COLO829 (cell line): Measurements from ENCODE around the gene MAST1.
A peak's percentile ranks its signal among the peaks of the same experiment; 100 is the strongest.
"Not testable (repeated sequence)": the region's sequence is repeated elsewhere in the genome, so short reads cannot be mapped to it uniquely, and the experiment has no call there.

ENCODE experiments used
- DNase-seq: peaks from one replicate; pipeline ENCODE4 v3.0.0; 2012; ENCODE audit warnings: low spot score

The MAST1 gene

DNA sequence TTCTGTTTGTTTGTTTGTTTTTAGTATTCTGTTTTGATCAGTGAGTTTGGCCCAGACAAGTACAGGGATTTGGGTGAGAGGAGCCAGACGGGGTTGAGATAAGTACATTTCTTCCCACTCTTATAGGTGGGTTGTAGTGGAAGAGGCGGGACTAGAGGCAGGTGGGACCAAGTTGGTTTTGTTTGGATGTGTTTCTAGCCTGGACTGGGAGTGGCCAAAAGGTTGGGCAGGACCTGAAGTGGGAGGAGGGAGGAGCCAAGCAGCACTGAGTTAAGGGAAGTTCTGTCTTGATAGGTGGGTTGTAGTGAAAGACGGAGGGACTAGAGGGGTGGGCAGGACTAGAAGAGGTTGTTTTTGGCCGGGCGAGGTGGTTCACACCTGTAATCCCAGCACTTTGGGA lies 33.9 kb downstream of the MAST1 start:
- no peak for DNase-seq

GRCh38 chr19:12872941-12873890 lies 34.9 kb downstream of the MAST1 start:
- peak; percentile 84 for DNase-seq

GRCh38 chr19:12873891-12874745 lies 35.8 kb downstream of the MAST1 start:
- DNase-seq: no peak

DNA sequence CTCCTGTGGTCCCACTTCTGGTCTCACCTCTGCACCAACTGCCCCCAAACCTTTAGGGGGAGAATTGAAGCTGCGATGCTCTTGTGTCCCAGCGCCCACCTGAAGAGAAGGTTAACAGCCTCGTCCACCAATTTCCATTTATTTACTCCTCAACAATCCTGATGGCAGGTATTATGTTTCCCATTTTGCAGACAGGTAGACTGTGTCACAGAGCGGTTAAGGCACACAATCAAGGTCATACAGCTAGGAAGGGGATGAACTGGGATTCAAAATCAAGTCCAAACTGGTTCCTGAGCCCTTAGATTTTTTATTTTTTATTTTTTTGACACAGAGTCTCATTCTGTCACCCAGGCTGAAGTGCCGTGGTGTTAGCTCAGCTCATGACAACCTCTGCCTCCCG lies 36.8 kb downstream of the MAST1 start:
- DNase-seq: no peak

GRCh38 chr19:12880551-12881171 lies 42.3 kb downstream of the MAST1 start:
- DNase-seq: no peak

DNA sequence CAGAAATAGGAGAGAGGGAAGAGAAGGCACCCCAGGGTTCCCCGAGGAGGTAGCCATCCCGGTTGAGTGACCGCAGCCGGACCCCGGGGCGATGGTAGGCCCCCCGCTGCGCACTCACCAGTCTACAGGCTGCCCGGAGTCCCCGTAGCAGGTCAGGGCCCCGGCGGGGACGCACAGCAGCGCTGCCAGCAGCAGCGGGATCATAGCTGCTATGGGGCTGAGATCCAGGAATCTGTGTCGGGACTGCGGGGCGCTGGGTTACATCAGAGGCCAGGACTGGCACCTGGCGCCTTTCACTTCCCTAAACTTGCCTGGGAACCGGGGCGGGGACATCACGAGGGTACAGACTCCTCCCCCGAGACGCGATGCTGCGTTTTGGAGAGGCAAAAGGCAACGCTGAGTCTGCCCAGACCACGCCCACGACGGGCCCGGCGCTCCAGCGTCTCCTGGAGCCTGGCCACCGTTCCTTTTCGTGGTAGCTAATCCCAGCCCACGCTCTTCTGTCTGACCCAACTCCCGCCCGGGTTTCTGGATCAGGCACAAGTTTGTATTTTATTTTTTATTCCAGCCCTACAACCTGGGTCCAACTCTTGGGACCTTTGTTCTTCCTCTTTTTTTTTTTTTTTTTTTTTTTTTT lies 43.0 kb downstream of the MAST1 start, which contains the start of gene DNASE2:
Gene DNASE2 (minus strand): TSS at position 278 of the 637 bp plus-strand sequence. CDS start 74 bp downstream, at position 204.
- peak; percentile 94 for DNase-seq

DNA sequence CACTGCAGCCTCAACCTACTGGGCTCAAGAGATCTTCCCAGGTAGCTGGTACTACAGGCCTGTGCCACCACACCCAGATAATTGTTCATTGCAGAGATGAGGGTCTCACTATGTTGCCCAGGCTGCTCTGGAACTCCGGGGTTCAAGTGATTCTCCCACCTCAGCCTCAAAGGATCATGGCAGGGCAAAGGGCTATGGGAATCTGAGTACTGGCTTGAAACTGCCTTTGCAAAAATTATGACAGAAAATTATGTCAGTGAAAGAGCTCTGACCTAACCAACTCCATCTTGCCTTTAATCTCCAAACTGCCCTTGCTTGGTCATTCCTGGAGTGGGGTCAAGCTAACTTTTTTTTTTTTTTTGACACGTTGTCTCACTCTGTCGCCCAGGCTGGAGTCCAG lies 44.3 kb downstream of the MAST1 start:
- DNase-seq: no peak

DNA sequence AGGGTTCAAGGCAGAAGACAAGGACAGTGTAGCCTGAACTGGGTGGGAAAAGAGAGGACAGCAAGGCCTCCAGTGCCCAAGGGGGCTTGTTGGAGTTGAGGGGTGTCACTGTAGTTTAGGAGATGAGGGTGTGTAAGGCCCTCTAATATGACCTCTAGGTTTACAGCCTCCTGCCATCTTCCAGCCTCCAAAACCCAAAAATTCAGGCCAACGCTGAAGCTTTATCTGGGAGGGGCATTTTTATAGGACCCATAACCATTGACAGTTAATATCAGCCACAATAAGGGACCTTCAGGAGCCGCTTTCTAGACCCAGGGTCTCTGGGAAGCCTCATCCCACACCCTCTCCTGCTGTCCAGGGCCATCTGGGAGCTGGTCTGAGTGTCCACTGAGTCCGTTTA lies 45.9 kb downstream of the MAST1 start:
- DNase-seq: no peak

- DNase-seq: no peak
Measured at GRCh38 chr19:12884627-12884925, 46.3 kb downstream of the MAST1 start.

GRCh38 chr19:12884926-12885748 lies 46.8 kb downstream of the MAST1 start:
- no peak for DNase-seq

- no peak for DNase-seq
Measured at GRCh38 chr19:12885749-12886650, 47.7 kb downstream of the MAST1 start.

DNA sequence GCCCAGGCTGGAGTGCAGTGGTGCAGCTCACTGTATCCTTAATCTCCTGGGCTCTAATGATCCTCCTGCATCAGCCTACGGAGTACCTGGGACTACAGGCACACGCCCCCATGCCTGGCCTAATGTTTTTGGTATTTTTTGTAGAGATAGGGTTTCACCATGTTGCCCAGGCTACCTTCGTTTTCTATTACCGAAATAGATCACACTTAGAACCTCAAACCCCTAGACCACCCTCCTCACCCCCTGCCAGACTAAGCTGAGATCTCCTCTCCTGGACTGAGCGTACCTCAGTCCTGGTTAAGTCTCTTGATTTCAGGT lies 48.3 kb downstream of the MAST1 start:
- no peak for DNase-seq

DNA sequence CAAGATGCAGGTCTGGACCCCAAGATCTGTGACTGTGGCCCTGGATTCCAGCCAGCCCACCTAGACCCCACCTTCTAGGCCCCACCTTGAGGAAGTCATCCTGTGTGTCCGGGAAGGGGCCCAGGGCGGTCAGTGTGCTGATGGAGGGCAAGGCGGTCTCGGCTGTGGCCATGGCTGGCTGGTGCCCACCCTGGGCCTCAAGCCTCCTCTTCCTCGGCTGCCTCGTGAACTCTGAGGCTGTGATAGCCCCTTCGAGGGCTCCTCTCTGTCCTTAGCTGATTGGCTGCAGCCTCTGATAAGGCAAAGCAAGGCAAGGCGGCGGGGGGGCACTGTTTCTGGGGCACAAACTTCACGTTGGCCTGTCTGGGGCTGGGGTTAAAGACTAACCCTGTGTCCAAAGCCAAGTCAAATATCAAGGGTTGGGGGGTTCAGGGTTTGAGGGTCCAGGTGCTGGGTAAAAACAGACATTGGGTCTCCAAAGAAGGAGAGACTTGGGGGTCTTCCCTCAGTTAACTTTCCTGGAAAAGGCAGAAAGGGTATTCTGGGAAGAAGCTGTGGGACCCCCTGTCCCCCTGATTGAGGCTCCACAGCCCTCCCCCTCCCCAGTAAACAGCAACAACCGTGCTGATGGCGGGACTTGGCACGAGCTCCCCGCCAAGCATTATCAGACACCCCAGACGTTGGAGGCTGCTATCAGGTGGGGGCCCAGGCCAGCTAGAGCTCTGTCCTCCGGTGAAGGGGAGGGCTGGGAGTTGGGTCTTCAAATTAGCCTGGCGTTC lies 48.8 kb downstream of the MAST1 start, which contains the start of gene KLF1:
Gene KLF1 (minus strand): TSS at position 233 of the 779 bp plus-strand sequence. CDS start 61 bp downstream, at position 172.
- no peak for DNase-seq

GRCh38 chr19:12888006-12888603 lies 49.8 kb downstream of the MAST1 start:
- no peak for DNase-seq

DNA sequence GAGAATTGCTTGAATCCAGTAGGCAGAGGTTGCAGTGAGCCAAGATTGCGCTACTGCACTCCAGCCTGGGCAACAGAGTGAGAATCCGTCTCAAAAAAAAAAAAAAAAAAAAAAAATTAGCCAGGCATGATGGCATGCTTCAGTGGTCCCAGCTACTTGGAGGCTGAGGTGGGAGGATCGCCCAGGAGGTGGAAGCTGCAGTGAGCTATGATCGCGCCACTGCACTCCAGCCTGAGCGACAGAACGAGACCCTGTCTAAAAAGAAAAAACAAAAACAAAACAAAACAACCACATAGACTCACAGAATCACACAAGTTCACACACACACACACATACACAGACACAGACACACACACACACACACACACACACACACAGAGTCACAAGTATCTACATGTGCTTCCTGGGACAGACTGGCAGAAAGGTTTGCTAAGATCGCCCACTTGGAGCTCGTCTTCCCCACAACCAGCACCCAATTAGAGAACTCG lies 52.0 kb downstream of the MAST1 start:
- not testable (repeated sequence) for DNase-seq

GRCh38 chr19:12890787-12891552 lies 52.7 kb downstream of the MAST1 start, which contains the start of gene GCDH:
Gene GCDH, plus strand, starts transcription at chr19:12891160. Its CDS starts 145 bp downstream, at chr19:12891305.
- DNase-seq: peak; percentile 94

GRCh38 chr19:12891553-12892021 lies 53.3 kb downstream of the MAST1 start:
- no peak for DNase-seq

GRCh38 chr19:12893582-12893981 lies 55.3 kb downstream of the MAST1 start:
- no peak for DNase-seq
